Neural crest cell (in vitro differentiated cells): ENCODE data around the gene P3H2. TPM values are rescaled to one million over a fixed set of nuclear protein-coding genes. Genes with fewer than 3 reads are reported as not detected.

ENCODE experiments used
- DNase-seq: peaks from one replicate; pipeline ENCODE4 v3.0.0; 2021; ENCODE audit warnings: low read depth, mixed read lengths, low spot score
- H3K27ac Mint-ChIP-seq: one replicate; pipeline ENCODE4 v1.8.0; 2021; ENCODE audit warnings: mild to moderate bottlenecking, mixed read lengths; ENCODE audit not compliant: unreplicated experiment
- H3K27me3 Mint-ChIP-seq: 2 replicates; pipeline ENCODE4 v1.8.0; 2021; ENCODE audit warnings: low read depth, mild to moderate bottlenecking, mixed read lengths
- H3K36me3 Mint-ChIP-seq: 2 replicates; pipeline ENCODE4 v1.8.0; 2021; ENCODE audit warnings: low read depth, mild to moderate bottlenecking, mixed read lengths
- H3K4me1 Mint-ChIP-seq: 2 replicates; pipeline ENCODE4 v1.8.0; 2021; ENCODE audit warnings: mixed read lengths
- H3K4me3 Mint-ChIP-seq: one replicate; pipeline ENCODE4 v1.8.0; 2021; ENCODE audit warnings: mild to moderate bottlenecking, mixed read lengths
- H3K9me3 Mint-ChIP-seq: 2 replicates; pipeline ENCODE4 v1.8.0; 2021; ENCODE audit warnings: mixed read lengths
- CTCF ChIP-seq: fragments of 200-600 bp; sonication (generic); conservative IDR thresholded peaks from 2 replicates; pipeline ENCODE4 v1.5.0; 2021; ENCODE audit warnings: antibody characterized with exemption, mild to moderate bottlenecking
- total RNA-seq: library from RNA; stranded (reverse); gene quantifications from 2 replicates; pipeline ENCODE4 v1.2.1, GENCODE V29; 2021

P3H2 gene
- total RNA-seq, 1 donor from 2014 or later: 4.1 TPM

GRCh38 chr3:190101320-190102011 lies 19.2 kb downstream of the P3H2 start:
- TF ChIP-seq CTCF: no peak
- Mint-ChIP-seq H3K9me3 (no peaks in the 10 kb centered on the region), H3K36me3 (no peaks in the 10 kb centered on the region), H3K4me1 (peaks cover 41% of the 10 kb centered on the region), H3K27me3 (no peaks in the 10 kb centered on the region), H3K4me3 (no peak overlapping the region), H3K27ac (no peak overlapping the region)
- DNase-seq: no peak

- Mint-ChIP-seq H3K36me3 (peaks cover 3% of the 10 kb centered on the region), H3K9me3 (peaks cover 6% of the 10 kb centered on the region), H3K4me1 (peaks cover 45% of the 10 kb centered on the region), H3K4me3 (no peak overlapping the region), H3K27me3 (no peaks in the 10 kb centered on the region), H3K27ac (no peak overlapping the region)
- DNase-seq: no peak
- no peak for TF ChIP-seq CTCF
Observed at GRCh38 chr3:190099099-190099498, 21.6 kb downstream of the P3H2 start.

GRCh38 chr3:190097617-190098016 lies 23.1 kb downstream of the P3H2 start:
- peaks cover 10% of the 10 kb centered on the region for H3K9me3 Mint-ChIP-seq
- H3K27me3 Mint-ChIP-seq: no peaks in the 10 kb centered on the region
- DNase-seq: no peak

GRCh38 chr3:190097025-190097424 lies 23.7 kb downstream of the P3H2 start:
- Mint-ChIP-seq H3K27me3 (no peaks in the 10 kb centered on the region), H3K4me1 (peaks cover 45% of the 10 kb centered on the region), H3K9me3 (peaks cover 10% of the 10 kb centered on the region), H3K27ac (no peak overlapping the region), H3K36me3 (peaks cover 3% of the 10 kb centered on the region), H3K4me3 (no peak overlapping the region)
- TF ChIP-seq CTCF: no peak
- no peak for DNase-seq

More at GRCh38 chr3:190097617-190098016, 23.1 kb downstream of the P3H2 start:
- no peak for TF ChIP-seq CTCF
- Mint-ChIP-seq H3K4me3 (no peak overlapping the region), H3K36me3 (peaks cover 3% of the 10 kb centered on the region), H3K4me1 (peaks cover 51% of the 10 kb centered on the region), H3K27ac (no peak overlapping the region)

GRCh38 chr3:190096345-190096744 lies 24.4 kb downstream of the P3H2 start:
- Mint-ChIP-seq H3K9me3 (peaks cover 10% of the 10 kb centered on the region), H3K4me1 (peaks cover 38% of the 10 kb centered on the region), H3K27ac (no peak overlapping the region), H3K36me3 (peaks cover 3% of the 10 kb centered on the region), H3K27me3 (no peaks in the 10 kb centered on the region), H3K4me3 (no peak overlapping the region)
- no peak for TF ChIP-seq CTCF
- DNase-seq: no peak
